Measurements from ENCODE around the gene DGCR6L.
"Not testable (repeated sequence)": the region's sequence is repeated elsewhere in the genome, so short reads cannot be mapped to it uniquely, and the experiment has no call there.

GRCh38 chr22:20285473-20286311 lies 34.2 kb downstream of the DGCR6L start:
- TF ChIP-seq POLR2A, EP300, POLR2AphosphoS5 (IDR thresholded peaks at IDR 0.05): not testable (repeated sequence)
- TF ChIP-seq, protein P1, sequence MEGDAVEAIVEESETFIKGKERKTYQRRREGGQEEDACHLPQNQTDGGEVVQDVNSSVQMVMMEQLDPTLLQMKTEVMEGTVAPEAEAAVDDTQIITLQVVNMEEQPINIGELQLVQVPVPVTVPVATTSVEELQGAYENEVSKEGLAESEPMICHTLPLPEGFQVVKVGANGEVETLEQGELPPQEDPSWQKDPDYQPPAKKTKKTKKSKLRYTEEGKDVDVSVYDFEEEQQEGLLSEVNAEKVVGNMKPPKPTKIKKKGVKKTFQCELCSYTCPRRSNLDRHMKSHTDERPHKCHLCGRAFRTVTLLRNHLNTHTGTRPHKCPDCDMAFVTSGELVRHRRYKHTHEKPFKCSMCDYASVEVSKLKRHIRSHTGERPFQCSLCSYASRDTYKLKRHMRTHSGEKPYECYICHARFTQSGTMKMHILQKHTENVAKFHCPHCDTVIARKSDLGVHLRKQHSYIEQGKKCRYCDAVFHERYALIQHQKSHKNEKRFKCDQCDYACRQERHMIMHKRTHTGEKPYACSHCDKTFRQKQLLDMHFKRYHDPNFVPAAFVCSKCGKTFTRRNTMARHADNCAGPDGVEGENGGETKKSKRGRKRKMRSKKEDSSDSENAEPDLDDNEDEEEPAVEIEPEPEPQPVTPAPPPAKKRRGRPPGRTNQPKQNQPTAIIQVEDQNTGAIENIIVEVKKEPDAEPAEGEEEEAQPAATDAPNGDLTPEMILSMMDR (IDR thresholded peaks at IDR 0.05) = peak; percentile 46 to 88 (median 78)

Data from upper lobe of left lung (tissue), 4 donors.